Smooth muscle cell (in vitro differentiated cells): ENCODE data around the gene MFAP2. TPM values are rescaled to one million over a fixed set of nuclear protein-coding genes. Genes with fewer than 3 reads are reported as not detected.

Source experiments
- DNase-seq: peaks from one replicate; lab custom pipeline; 2025; ENCODE audit not compliant: unreplicated experiment; lab: John Stamatoyannopoulos, UW
- H2AFZ ChIP-seq: fragments of 200-600 bp; sonication (generic); 2 replicates; pipeline ENCODE4 v1.6.0; 2016; ENCODE audit warnings: antibody characterized with exemption, low read depth, mild to moderate bottlenecking
- H3F3A ChIP-seq: fragments of 200-600 bp; sonication (generic); 2 replicates; pipeline ENCODE4 v1.6.0; 2017; ENCODE audit warnings: antibody characterized with exemption, low read depth
- H3K27ac ChIP-seq: fragments of 200-600 bp; sonication (generic); 2 replicates; pipeline ENCODE4 v1.5.1; 2016; ENCODE audit warnings: low read depth, mild to moderate bottlenecking
- H3K27me3 ChIP-seq: fragments of 200-600 bp; sonication (generic); 2 replicates; pipeline ENCODE4 v1.6.1; 2016; ENCODE audit warnings: low read depth, mild to moderate bottlenecking
- H3K36me3 ChIP-seq: fragments of 200-600 bp; sonication (generic); 2 replicates; pipeline ENCODE4 v1.5.1; 2016; ENCODE audit warnings: low read depth
- H3K4me1 ChIP-seq: fragments of 200-600 bp; sonication (generic); 2 replicates; pipeline ENCODE4 v1.5.1; 2016; ENCODE audit warnings: low read depth
- H3K4me2 ChIP-seq: fragments of 200-600 bp; sonication (generic); 2 replicates; pipeline ENCODE4 v1.6.0; 2016; ENCODE audit warnings: mild to moderate bottlenecking
- H3K4me3 ChIP-seq: fragments of 200-600 bp; sonication (generic); 2 replicates; pipeline ENCODE4 v1.5.1; 2016; ENCODE audit warnings: mild to moderate bottlenecking
- H3K79me2 ChIP-seq: fragments of 200-600 bp; sonication (generic); 2 replicates; pipeline ENCODE4 v1.6.0; 2016; ENCODE audit warnings: low read depth, mild to moderate bottlenecking
- H3K9ac ChIP-seq: fragments of 200-600 bp; sonication (generic); 2 replicates; pipeline ENCODE4 v1.6.0; 2016; ENCODE audit warnings: low read depth
- H3K9me3 ChIP-seq: fragments of 200-600 bp; sonication (generic); replicated peaks from 2 replicates; pipeline ENCODE4 v1.5.1; 2016; ENCODE audit warnings: low read depth
- H4K20me1 ChIP-seq: fragments of 200-600 bp; sonication (generic); 2 replicates; pipeline ENCODE4 v1.6.0; 2016; ENCODE audit warnings: low read depth
- CTCF ChIP-seq: fragments of 200-600 bp; sonication (generic); IDR thresholded peaks from 2 replicates; pipeline ENCODE4 v1.5.1; 2017; ENCODE audit warnings: borderline replicate concordance, mild to moderate bottlenecking, antibody characterized with exemption; ENCODE audit not compliant: insufficient read depth, poor library complexity, severe bottlenecking
- WGBS: methylation state at CpG from one replicate; pipeline ENCODE4 v1.1.7; 2016; ENCODE audit warnings: low lambda C conversion rate; 5-methylcytosine and 5-hydroxymethylcytosine counted together
- polyA plus RNA-seq: library from polyadenylated mRNA; unstranded; fragments of >200 nt; fragmentation: Nextera tagmentation; extraction: Ambion mirVana; gene quantifications from 2 replicates; pipeline ENCODE4 v1.2.1, GENCODE V29; 2016
- total RNA-seq: library from RNA; depleted of rRNA; stranded (reverse); fragments of >200 nt; gene quantifications from 2 replicates; pipeline ENCODE4 v1.2.3, GENCODE V29; 2014

The MFAP2 gene
- total and polyA plus RNA-seq, 2 experiments from 2014 or later, result 325 to 885 TPM

DNA sequence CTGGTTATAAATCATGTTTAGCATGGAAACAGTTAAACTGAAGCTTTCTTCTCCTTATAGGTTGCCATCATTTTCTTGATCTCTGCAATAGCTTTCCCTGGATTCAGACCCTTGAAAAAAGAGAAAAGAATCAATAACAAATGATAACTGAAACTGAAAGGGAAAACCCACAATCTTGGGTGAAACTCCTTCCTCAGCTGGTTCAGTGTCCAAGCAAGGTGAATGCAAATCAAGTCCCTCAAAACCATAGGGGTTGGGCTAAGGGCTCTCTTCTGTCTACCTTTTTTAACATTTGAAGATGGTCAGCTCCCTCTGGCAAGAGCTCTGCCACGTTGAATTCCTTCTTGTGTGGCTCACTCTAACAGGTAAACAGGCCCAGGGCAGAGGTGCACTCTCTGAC lies 38.4 kb upstream of the MFAP2 start:
- Histone ChIP-seq H2AFZ (no peak overlapping the region), H4K20me1 (no peaks in the 10 kb centered on the region), H3K27me3 (no peaks in the 10 kb centered on the region), H3F3A (peaks cover 18% of the 10 kb centered on the region), H3K4me1 (no peaks in the 10 kb centered on the region), H3K36me3 (peaks cover 5% of the 10 kb centered on the region), H3K27ac (no peak overlapping the region), H3K9me3 (no peaks in the 10 kb centered on the region), H3K4me3 (no peak overlapping the region), H3K9ac (no peak overlapping the region), H3K79me2 (no peaks in the 10 kb centered on the region), H3K4me2 (no peak overlapping the region)
- no peak for DNase-seq
- TF ChIP-seq CTCF, result no peak
- WGBS, result 83% methylated on average over 1 of the region's 1 CpG

- no peaks in the 10 kb centered on the region for H3K27me3 ChIP-seq
- no peaks in the 10 kb centered on the region for H3K4me1 ChIP-seq
- H4K20me1 ChIP-seq, result no peaks in the 10 kb centered on the region
- no peak overlapping the region for H3K4me3 ChIP-seq
- TF ChIP-seq CTCF, result no peak
- H3K9me3 ChIP-seq, result no peaks in the 10 kb centered on the region
- no peaks in the 10 kb centered on the region for H3K36me3 ChIP-seq
- no peak overlapping the region for H3K27ac ChIP-seq
- no peak overlapping the region for H2AFZ ChIP-seq
- DNase-seq, result no peak
- no peak overlapping the region for H3K9ac ChIP-seq
- no peaks in the 10 kb centered on the region for H3K79me2 ChIP-seq
- H3K4me2 ChIP-seq, result no peak overlapping the region
- 97% methylated on average over 7 of the region's 7 CpGs for WGBS
- H3F3A ChIP-seq, result peaks cover 18% of the 10 kb centered on the region
Measured at GRCh38 chr1:17017435-17017834, 37.0 kb upstream of the MFAP2 start.

- H3K9me3 ChIP-seq, result no peaks in the 10 kb centered on the region
- H3K4me1 ChIP-seq, result peaks cover 3% of the 10 kb centered on the region
- no peak overlapping the region for H2AFZ ChIP-seq
- H3K9ac ChIP-seq, result no peak overlapping the region
- no peaks in the 10 kb centered on the region for H3K79me2 ChIP-seq
- peak overlapping the region; percentile 69 for H3K27ac ChIP-seq
- H3K36me3 ChIP-seq, result no peaks in the 10 kb centered on the region
- H3F3A ChIP-seq, result peaks cover 18% of the 10 kb centered on the region
- 17% methylated on average over 5 of the region's 5 CpGs for WGBS
- H3K4me3 ChIP-seq, result no peak overlapping the region
- H3K4me2 ChIP-seq, result no peak overlapping the region
- H3K27me3 ChIP-seq, result no peaks in the 10 kb centered on the region
- no peak for DNase-seq
- H4K20me1 ChIP-seq, result no peaks in the 10 kb centered on the region
- TF ChIP-seq CTCF, result no peak
Measured at GRCh38 chr1:17016317-17016661, 35.9 kb upstream of the MFAP2 start.

- Histone ChIP-seq H3K27ac (no peak overlapping the region), H3K36me3 (no peaks in the 10 kb centered on the region), H4K20me1 (peaks cover 9% of the 10 kb centered on the region), H3K79me2 (no peaks in the 10 kb centered on the region), H3K4me2 (no peak overlapping the region), H3K9ac (no peak overlapping the region), H3K27me3 (no peaks in the 10 kb centered on the region), H3K4me1 (peaks cover 3% of the 10 kb centered on the region), H3K4me3 (no peak overlapping the region), H3K9me3 (no peaks in the 10 kb centered on the region), H2AFZ (no peak overlapping the region), H3F3A (peaks cover 18% of the 10 kb centered on the region)
- 61% methylated on average over 10 of the region's 10 CpGs for WGBS
- no peak for TF ChIP-seq CTCF
- no peak for DNase-seq
Measured at GRCh38 chr1:17014671-17015567, 34.5 kb upstream of the MFAP2 start.
